Duodenal mucosa (tissue), 2 donors: ENCODE data around the gene GGTLC2.
"Not testable (repeated sequence)": the region's sequence is repeated elsewhere in the genome, so short reads cannot be mapped to it uniquely, and the experiment has no call there.

Source experiments
- H3K27ac ChIP-seq: one replicate; pipeline ENCODE4 v1.7.0; 2013; ENCODE audit warnings: low read depth, low read length
- H3K27me3 ChIP-seq, 2 donors: one replicate each; pipeline ENCODE4 v1.7.0; 2013; ENCODE audit warnings: low read length in 2 of 2, control low read depth in 1 of 2; ENCODE audit not compliant: insufficient read depth in 2 of 2, control insufficient read depth in 1 of 2
- H3K36me3 ChIP-seq, 2 donors: one replicate each; pipeline ENCODE4 v1.7.0; 2013; ENCODE audit warnings: low read length in 2 of 2, control low read depth in 1 of 2; ENCODE audit not compliant: insufficient read depth in 2 of 2, control insufficient read depth in 1 of 2
- H3K4me1 ChIP-seq, 2 donors: one replicate each; pipeline ENCODE4 v1.7.0; 2013; ENCODE audit warnings: low read length in 2 of 2, control low read depth in 1 of 2; ENCODE audit not compliant: insufficient read depth in 2 of 2, control insufficient read depth in 1 of 2
- H3K4me3 ChIP-seq, 2 donors: one replicate each; pipeline ENCODE4 v1.7.0; 2013; ENCODE audit warnings: low read length in 2 of 2, low read depth in 1 of 2
- H3K9ac ChIP-seq, 2 donors: one replicate each; pipeline ENCODE4 v1.7.0; 2013; ENCODE audit warnings: low read length in 2 of 2, low read depth in 1 of 2
- H3K9me3 ChIP-seq, 2 donors: one replicate each; pipeline ENCODE4 v1.7.0; 2013; ENCODE audit warnings: low read length in 2 of 2, control low read depth in 1 of 2; ENCODE audit not compliant: control insufficient read depth in 1 of 2

The GGTLC2 gene

DNA sequence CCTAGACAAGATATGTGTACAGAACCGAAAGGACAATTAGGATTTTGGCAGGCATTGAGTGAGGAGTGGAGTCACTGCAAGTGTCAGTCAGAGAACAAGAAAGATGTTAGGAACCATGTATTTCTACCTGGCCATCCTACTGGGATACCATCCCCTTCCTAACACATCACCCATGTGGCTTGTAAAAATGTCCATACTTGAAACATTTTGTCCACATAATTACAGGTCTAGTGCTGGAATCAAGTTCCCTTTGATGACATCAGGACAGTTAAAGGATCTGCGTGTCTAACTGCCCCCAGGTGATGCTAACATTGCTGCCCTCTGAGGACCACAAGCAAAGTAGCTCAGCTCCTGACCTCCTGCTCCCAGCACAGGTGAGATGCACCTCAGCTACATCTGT lies 31.9 kb upstream of the GGTLC2 start:
- peaks cover 0 to 4% of the 10 kb centered on the region in 2 donors for H3K27me3 ChIP-seq
- H3K4me3 ChIP-seq = no peak overlapping the region
- no peak overlapping the region for H3K27ac ChIP-seq
- H3K4me1 ChIP-seq = no peaks in the 10 kb centered on the region
- no peaks in the 10 kb centered on the region for H3K36me3 ChIP-seq
- no peaks in the 10 kb centered on the region for H3K9me3 ChIP-seq
- H3K9ac ChIP-seq = no peak overlapping the region

DNA sequence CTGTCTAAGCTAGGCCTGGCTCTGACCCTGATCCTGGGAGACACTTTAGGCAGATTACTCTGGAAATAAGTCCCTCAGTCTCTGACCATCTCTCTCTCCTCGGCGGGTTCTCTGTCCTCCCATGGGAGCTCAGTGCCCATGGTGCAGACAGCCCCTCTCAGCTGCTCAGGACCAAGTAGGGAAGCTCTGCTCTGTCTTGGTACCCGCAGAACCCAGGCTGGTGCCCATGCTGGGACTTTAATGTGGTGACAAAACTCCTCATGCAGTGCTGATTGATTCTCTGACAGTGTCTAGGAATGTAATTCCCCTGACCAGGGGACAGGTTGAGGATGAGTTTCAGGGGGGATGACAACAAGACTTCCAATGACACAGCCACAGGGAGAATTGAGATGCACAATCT lies 30.3 kb upstream of the GGTLC2 start:
- Histone ChIP-seq H3K27me3 (peaks cover 0 to 4% of the 10 kb centered on the region in 2 donors), H3K27ac (no peak overlapping the region), H3K36me3 (no peaks in the 10 kb centered on the region), H3K4me1 (no peaks in the 10 kb centered on the region), H3K9me3 (no peaks in the 10 kb centered on the region), H3K9ac (no peak overlapping the region), H3K4me3 (no peak overlapping the region)

DNA sequence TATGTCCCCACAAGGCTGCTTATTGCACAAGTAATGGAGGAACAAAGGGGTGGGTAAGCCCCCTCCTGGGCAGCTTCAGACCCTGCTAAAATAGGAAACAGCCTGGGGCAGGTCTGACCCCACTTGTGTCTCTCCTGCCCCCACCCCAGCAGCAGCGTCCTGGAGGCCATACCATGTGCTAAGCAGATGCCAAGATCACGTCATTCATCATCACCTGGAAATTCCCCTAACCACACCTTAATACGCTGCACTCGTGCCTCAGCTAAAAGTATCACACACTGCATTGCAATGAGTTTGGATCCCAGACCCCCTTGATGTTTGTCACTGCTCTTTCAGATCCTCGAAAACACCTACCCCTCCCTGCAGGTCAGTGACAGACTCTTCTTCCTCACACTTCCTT lies 27.8 kb upstream of the GGTLC2 start:
- no peak overlapping the region for H3K9ac ChIP-seq
- no peaks in the 10 kb centered on the region for H3K9me3 ChIP-seq
- H3K36me3 ChIP-seq = no peaks in the 10 kb centered on the region
- H3K27ac ChIP-seq = no peak overlapping the region
- peaks cover 0 to 4% of the 10 kb centered on the region in 2 donors for H3K27me3 ChIP-seq
- no peak overlapping the region for H3K4me3 ChIP-seq
- no peaks in the 10 kb centered on the region for H3K4me1 ChIP-seq

DNA sequence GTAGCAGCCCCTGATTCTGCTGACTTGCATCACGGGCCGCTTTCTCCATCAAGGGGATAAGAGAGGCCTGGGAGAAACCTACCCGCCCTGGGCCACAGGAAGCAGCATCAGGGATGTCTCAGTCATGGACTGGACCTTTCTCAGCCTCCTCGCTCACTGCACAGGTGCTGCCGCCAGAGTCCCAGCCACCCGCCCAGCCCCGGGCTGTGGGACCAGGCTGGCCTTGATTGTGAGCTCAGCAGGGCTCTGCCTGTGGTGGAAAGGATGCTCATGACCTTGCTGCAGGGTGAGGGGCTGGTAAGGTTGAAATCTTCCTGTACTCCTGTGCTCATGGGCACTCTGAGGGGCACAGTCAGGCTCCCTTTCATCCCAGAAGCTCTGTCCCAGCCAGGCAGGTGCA lies 26.0 kb upstream of the GGTLC2 start:
- H3K4me3 ChIP-seq = no peak overlapping the region
- H3K27me3 ChIP-seq = peaks cover 0 to 4% of the 10 kb centered on the region in 2 donors
- H3K9ac ChIP-seq = no peak overlapping the region
- no peaks in the 10 kb centered on the region for H3K36me3 ChIP-seq
- H3K27ac ChIP-seq = no peak overlapping the region
- H3K4me1 ChIP-seq = no peaks in the 10 kb centered on the region
- H3K9me3 ChIP-seq = no peaks in the 10 kb centered on the region

DNA sequence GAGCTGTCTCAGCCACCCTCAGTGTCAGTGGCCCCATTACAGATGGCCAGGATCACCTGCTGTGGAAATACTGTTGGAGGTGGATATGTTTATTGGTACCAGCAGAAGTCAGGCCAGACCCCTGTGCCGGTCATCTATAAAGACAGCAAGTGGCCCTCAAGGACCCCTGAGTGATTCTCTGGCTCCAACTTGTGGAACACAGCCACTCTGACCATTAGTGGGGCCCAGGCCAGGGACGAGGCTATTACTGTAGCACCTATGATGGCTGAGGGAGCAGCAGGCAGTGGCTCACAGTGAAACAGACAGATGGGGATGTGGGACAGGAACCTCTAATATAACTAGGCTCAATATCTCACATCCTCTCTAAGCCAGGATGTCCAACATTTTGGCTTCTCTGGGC lies 25.5 kb upstream of the GGTLC2 start:
- Histone ChIP-seq H3K4me3 (no peak overlapping the region), H3K4me1 (no peaks in the 10 kb centered on the region), H3K9me3 (no peaks in the 10 kb centered on the region), H3K27me3 (peaks cover 0 to 4% of the 10 kb centered on the region in 2 donors), H3K9ac (no peak overlapping the region), H3K27ac (no peak overlapping the region), H3K36me3 (no peaks in the 10 kb centered on the region)

DNA sequence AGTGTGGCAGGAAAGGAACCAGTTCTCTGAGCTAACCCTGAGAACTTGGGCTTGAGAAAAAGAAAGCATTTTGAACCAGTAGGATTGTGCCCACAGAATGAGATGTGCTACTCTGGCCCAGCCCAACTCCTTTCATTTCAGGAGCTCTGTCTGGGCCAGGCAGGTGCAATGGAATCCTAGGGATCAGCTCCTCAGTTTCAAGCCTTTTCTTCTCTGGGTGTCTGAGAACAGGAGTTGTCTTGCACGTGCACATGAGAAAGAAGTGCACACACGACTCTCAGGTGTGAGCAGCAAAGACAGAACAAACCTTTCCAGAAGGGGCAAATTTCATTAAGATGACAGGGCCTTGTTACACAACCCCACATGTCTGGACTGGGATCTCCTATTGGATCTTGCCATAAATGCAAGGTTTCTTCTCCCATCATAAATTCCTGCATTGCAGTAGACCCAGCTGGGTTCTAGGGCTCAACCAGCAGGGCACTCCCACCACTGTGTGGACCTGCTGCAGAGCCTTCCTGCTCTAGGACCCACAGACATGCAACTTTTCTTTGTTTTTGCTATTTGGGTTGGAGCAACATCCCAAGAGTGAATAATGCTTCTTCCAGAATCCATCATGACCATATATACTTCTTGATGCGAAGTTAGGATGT lies 24.5 kb upstream of the GGTLC2 start:
- H3K27ac ChIP-seq = no peak overlapping the region
- peaks cover 0 to 4% of the 10 kb centered on the region in 2 donors for H3K27me3 ChIP-seq
- H3K9ac ChIP-seq = no peak overlapping the region
- no peaks in the 10 kb centered on the region for H3K9me3 ChIP-seq
- H3K4me3 ChIP-seq = no peak overlapping the region
- no peaks in the 10 kb centered on the region for H3K4me1 ChIP-seq
- no peaks in the 10 kb centered on the region for H3K36me3 ChIP-seq

DNA sequence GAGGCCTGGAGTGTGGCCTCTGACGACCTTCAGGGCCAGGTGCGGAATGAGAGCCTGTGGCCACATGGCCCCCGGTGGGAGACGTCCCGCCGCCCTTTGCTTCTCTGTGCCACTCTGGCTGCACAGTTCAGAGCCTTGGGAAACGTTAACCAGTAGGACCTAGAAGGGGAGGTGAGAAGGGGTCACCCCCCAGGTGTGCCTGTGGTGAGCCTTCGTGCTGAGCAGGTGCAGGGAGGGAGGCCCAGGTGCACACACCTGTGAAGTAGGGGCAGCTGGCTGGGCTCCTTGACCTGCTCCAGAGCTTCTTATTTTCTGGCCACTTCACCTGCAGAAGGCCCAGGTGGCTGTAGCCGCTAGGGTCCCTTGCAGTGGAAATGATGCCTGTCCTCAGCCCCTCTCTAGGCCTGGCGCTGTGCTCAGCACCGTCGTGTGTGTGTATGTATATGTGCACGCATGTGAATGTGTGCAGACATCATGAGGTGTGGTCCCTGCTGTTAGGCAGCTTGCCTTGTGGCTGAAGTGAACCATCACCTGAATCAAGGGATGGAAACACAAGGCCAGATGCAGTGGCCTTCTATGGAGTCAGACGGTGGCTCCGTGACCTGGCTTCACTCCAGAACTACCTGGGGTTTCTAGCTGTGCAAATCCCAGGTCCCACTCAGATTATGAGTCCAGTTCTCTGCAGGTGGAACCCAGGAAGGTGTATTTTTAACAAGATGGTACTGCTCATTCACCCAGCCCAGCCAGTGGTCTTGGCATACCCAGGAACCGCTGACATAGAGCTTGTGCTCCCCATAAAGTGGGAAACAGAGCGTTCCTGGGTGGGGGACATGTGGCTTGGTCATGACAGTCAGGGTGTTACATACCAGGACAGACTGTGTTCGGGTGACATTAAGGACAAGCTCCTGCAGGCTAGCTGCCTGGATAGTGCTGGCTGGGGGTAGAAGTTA lies 15.6 kb upstream of the GGTLC2 start:
- H3K36me3 ChIP-seq, H3K9ac ChIP-seq, H3K4me1 ChIP-seq, H3K27ac ChIP-seq, H3K4me3 ChIP-seq, H3K27me3 ChIP-seq, H3K9me3 ChIP-seq: not testable (repeated sequence)

DNA sequence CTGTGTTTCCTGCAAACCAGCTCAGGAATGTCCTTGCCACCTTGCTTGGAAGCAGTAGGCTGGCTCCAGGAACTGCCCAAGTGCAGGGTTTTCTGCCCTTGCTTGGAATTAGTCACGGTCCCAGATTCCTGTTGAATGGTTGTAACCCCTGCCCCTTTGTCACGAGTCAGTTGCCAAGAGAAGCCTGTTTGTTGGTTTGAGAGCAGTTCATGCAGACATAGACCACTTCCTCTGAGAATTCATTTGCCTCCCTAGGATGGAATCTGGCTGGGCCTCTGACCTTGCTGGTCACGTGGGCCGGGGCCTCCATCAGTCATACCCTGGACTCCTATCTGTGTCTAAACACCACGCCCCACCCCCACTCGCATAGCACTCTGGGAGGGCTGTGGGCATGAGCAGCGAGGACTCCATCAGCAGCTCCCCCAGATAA lies 13.2 kb upstream of the GGTLC2 start:
- H3K4me3 ChIP-seq, H3K9ac ChIP-seq, H3K27me3 ChIP-seq, H3K27ac ChIP-seq, H3K4me1 ChIP-seq, H3K9me3 ChIP-seq, H3K36me3 ChIP-seq: not testable (repeated sequence)

DNA sequence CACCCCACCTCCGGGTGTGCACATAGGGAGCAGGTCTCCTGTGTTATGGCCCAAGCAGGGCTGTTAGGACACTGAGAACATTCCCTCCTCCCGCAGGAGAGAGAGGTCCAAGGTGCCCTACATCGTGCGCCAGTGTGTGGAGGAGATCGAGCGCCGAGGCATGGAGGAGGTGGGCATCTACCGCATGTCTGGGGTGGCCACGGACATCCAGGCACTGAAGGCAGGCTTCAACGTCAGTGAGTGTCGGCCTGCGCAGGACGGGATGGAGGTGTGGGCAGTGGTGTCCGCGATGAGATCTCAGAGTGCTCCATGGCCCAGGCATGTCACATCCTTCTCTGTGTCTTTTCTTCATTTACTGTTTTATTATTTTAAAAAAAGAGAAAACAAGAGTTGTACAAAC lies 12.2 kb upstream of the GGTLC2 start:
- H3K4me1 ChIP-seq, H3K27ac ChIP-seq, H3K27me3 ChIP-seq, H3K4me3 ChIP-seq, H3K9me3 ChIP-seq, H3K9ac ChIP-seq, H3K36me3 ChIP-seq: not testable (repeated sequence)

DNA sequence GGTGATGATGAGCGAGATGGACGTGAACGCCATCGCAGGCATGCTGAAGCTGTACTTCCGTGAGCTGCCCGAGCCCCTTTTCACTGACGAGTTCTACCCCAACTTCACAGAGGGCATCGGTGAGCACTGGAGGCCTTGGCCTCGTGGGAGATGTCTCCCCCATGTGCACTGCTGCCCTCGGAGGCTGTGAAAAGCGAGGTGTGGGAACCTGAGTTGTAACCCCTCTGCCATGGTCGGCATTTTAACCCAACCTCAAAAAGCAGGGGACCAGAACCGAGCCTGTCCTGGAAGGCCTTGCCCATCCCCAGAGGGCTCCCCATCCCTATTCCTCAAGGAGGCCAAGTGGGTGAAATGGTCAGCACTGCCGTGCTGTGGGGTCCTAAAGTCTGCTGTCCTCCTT lies 10.9 kb upstream of the GGTLC2 start:
- not testable (repeated sequence) for H3K9me3 ChIP-seq, H3K9ac ChIP-seq, H3K4me1 ChIP-seq, H3K4me3 ChIP-seq, H3K27ac ChIP-seq, H3K27me3 ChIP-seq, H3K36me3 ChIP-seq
